ENCODE measurements around the gene P2RY12.

Gene P2RY12

GRCh38 chr3:151296226-151296625 is 88.3 kb downstream of the P2RY12 start:
- TF ChIP-seq ESRRG (CRISPR knock-in tag; IDR thresholded peaks at IDR 0.05) (no peak), GLIS3 (CRISPR knock-in tag; IDR thresholded peaks at IDR 0.05) (no peak), ARNTL (CRISPR knock-in tag; IDR thresholded peaks at IDR 0.05; ENCODE audit: borderline replicate concordance, low read depth) (no peak), ZNF70 (CRISPR knock-in tag; IDR thresholded peaks at IDR 0.05) (no peak), ZFP3 (CRISPR knock-in tag; IDR thresholded peaks at IDR 0.05) (no peak), ZC3H10 (CRISPR knock-in tag; IDR thresholded peaks at IDR 0.05) (no peak), CSRNP3 (CRISPR knock-in tag; IDR thresholded peaks at IDR 0.05) (no peak), ZFP30 (CRISPR knock-in tag; IDR thresholded peaks at IDR 0.05) (no peak), PATZ1 (CRISPR knock-in tag; IDR thresholded peaks at IDR 0.05; ENCODE audit: borderline replicate concordance) (no peak), ISL1 (CRISPR knock-in tag; IDR thresholded peaks at IDR 0.05) (no peak), RARB (CRISPR knock-in tag; IDR thresholded peaks at IDR 0.05) (no peak), PPARA (CRISPR knock-in tag; IDR thresholded peaks at IDR 0.05; ENCODE audit: borderline replicate concordance) (no peak), POU6F1 (CRISPR knock-in tag; IDR thresholded peaks at IDR 0.05; ENCODE audit: borderline replicate concordance, low read depth) (no peak), ZNF8 (CRISPR knock-in tag; IDR thresholded peaks at IDR 0.05) (no peak), TCF4 (CRISPR knock-in tag; IDR thresholded peaks at IDR 0.05; ENCODE audit: borderline replicate concordance) (no peak), TOX (CRISPR knock-in tag; IDR thresholded peaks at IDR 0.05; ENCODE audit: borderline replicate concordance) (no peak)
- ATAC-seq, result no peak

- TF ChIP-seq ZFP3 (CRISPR knock-in tag; IDR thresholded peaks at IDR 0.05), result no peak
- no peak for TF ChIP-seq ZC3H10 (CRISPR knock-in tag; IDR thresholded peaks at IDR 0.05)
- no peak for TF ChIP-seq TCF4 (CRISPR knock-in tag; IDR thresholded peaks at IDR 0.05; ENCODE audit: borderline replicate concordance)
- no peak for TF ChIP-seq CSDC2 (CRISPR knock-in tag; IDR thresholded peaks at IDR 0.05)
- TF ChIP-seq CSRNP3 (CRISPR knock-in tag; IDR thresholded peaks at IDR 0.05), result no peak
- no peak for TF ChIP-seq ZNF70 (CRISPR knock-in tag; IDR thresholded peaks at IDR 0.05)
- no peak for TF ChIP-seq POU6F1 (CRISPR knock-in tag; IDR thresholded peaks at IDR 0.05; ENCODE audit: borderline replicate concordance, low read depth)
- no peak for TF ChIP-seq ISL1 (CRISPR knock-in tag; IDR thresholded peaks at IDR 0.05)
- no peak for TF ChIP-seq OSR1 (CRISPR knock-in tag; IDR thresholded peaks at IDR 0.05)
- no peak for TF ChIP-seq TSHZ2 (CRISPR knock-in tag; IDR thresholded peaks at IDR 0.05)
- no peak for ATAC-seq
Observed at GRCh38 chr3:151293127-151293526, 91.4 kb downstream of the P2RY12 start.

GRCh38 chr3:151290673-151291072 is 93.9 kb downstream of the P2RY12 start:
- peak; percentile 70 for ATAC-seq
- TF ChIP-seq ZNF8 (CRISPR knock-in tag; IDR thresholded peaks at IDR 0.05), result no peak
- no peak for TF ChIP-seq GLIS3 (CRISPR knock-in tag; IDR thresholded peaks at IDR 0.05)
